DOHH2 (cell line): ENCODE results near the gene GALNT9.

Experiments used
- H3F3A ChIP-seq: fragments of 200-600 bp; sonication (generic), shearing (Covaris generic); 2 replicates; pipeline ENCODE4 v1.6.0; 2016; ENCODE audit warnings: antibody characterized with exemption, mild to moderate bottlenecking; ENCODE audit not compliant: control insufficient read depth, insufficient read depth
- H3K27ac ChIP-seq: fragments of 200-600 bp; sonication (generic); 2 replicates; pipeline ENCODE4 v1.5.1; 2014; ENCODE audit warnings: low read depth, mild to moderate bottlenecking, low read length, moderate library complexity
- H3K27me3 ChIP-seq: fragments of 200-600 bp; sonication (generic); 2 replicates; pipeline ENCODE4 v1.6.1; 2014; ENCODE audit warnings: mild to moderate bottlenecking, low read length, mixed read lengths; ENCODE audit not compliant: control insufficient read depth
- H3K36me3 ChIP-seq: fragments of 200-600 bp; sonication (generic); 2 replicates; pipeline ENCODE4 v1.6.1; 2014; ENCODE audit warnings: mild to moderate bottlenecking, low read length, moderate library complexity, mixed read lengths; ENCODE audit not compliant: control insufficient read depth
- H3K4me1 ChIP-seq: fragments of 200-600 bp; sonication (generic); 2 replicates; pipeline ENCODE4 v1.6.1; 2014; ENCODE audit warnings: mild to moderate bottlenecking, low read length, mixed read lengths; ENCODE audit not compliant: control insufficient read depth
- H3K4me2 ChIP-seq: fragments of 200-600 bp; sonication (generic); 2 replicates; pipeline ENCODE4 v1.6.0; 2014; ENCODE audit warnings: mild to moderate bottlenecking, low read length, moderate library complexity
- H3K4me3 ChIP-seq: fragments of 200-600 bp; sonication (generic); 2 replicates; pipeline ENCODE4 v1.5.1; 2014; ENCODE audit warnings: mild to moderate bottlenecking, low read length, mixed read lengths
- H3K79me2 ChIP-seq: fragments of 200-600 bp; sonication (generic); 2 replicates; pipeline ENCODE4 v1.6.1; 2014; ENCODE audit warnings: mild to moderate bottlenecking, low read length, mixed read lengths; ENCODE audit not compliant: control insufficient read depth
- H3K9me2 ChIP-seq: fragments of 200-600 bp; sonication (generic); replicated peaks from 2 replicates; pipeline ENCODE4 v1.6.1; 2014; ENCODE audit warnings: mild to moderate bottlenecking, low read length, mixed read lengths; ENCODE audit not compliant: control insufficient read depth
- H3K9me3 ChIP-seq: fragments of 200-600 bp; sonication (generic); 2 replicates; pipeline ENCODE4 v1.6.1; 2014; ENCODE audit warnings: antibody characterized with exemption, low read length, mixed read lengths; ENCODE audit not compliant: control insufficient read depth, insufficient read depth
- H4K20me1 ChIP-seq: fragments of 200-600 bp; sonication (generic); 2 replicates; pipeline ENCODE4 v1.6.0; 2014; ENCODE audit warnings: low read depth, mild to moderate bottlenecking, antibody characterized with exemption, low read length, moderate library complexity; ENCODE audit not compliant: control insufficient read depth, insufficient read depth
- CTCF ChIP-seq: fragments of 200-600 bp; sonication (generic); IDR thresholded peaks from one replicate; pipeline ENCODE4 v1.5.1; 2014; ENCODE audit warnings: antibody characterized with exemption, mild to moderate bottlenecking, low read depth, low read length; ENCODE audit not compliant: poor library complexity, severe bottlenecking
- EZH2phosphoT487 ChIP-seq: fragments of 200-600 bp; sonication (generic); IDR thresholded peaks from 2 replicates; pipeline ENCODE4 v1.6.1; 2017; ENCODE audit warnings: borderline replicate concordance, mild to moderate bottlenecking, antibody characterized with exemption, low read length, moderate library complexity, mixed read lengths

The GALNT9 gene

GRCh38 chr12:132154341-132154761 lies 175.0 kb downstream of the GALNT9 start:
- H3K27ac ChIP-seq: no peak overlapping the region
- no peak for TF ChIP-seq EZH2phosphoT487
- TF ChIP-seq CTCF: no peak

GRCh38 chr12:132153501-132154340 lies 175.7 kb downstream of the GALNT9 start:
- Histone ChIP-seq H3K4me2 (no peak overlapping the region), H3K9me3 (peaks cover 28% of the 10 kb centered on the region), H3K36me3 (peaks cover 51% of the 10 kb centered on the region), H3K27me3 (no peaks in the 10 kb centered on the region), H3K4me3 (no peak overlapping the region), H3K4me1 (no peaks in the 10 kb centered on the region), H3F3A (peaks cover 22% of the 10 kb centered on the region), H4K20me1 (no peaks in the 10 kb centered on the region), H3K9me2 (no peaks in the 10 kb centered on the region), H3K27ac (no peak overlapping the region), H3K79me2 (no peaks in the 10 kb centered on the region)
- peak; percentile 92 for TF ChIP-seq CTCF
- no peak for TF ChIP-seq EZH2phosphoT487

More at GRCh38 chr12:132154341-132154761, 175.0 kb downstream of the GALNT9 start:
- Histone ChIP-seq H3K4me2 (no peak overlapping the region), H3K36me3 (peaks cover 51% of the 10 kb centered on the region), H4K20me1 (no peaks in the 10 kb centered on the region), H3K4me3 (no peak overlapping the region), H3K9me2 (no peaks in the 10 kb centered on the region), H3K79me2 (no peaks in the 10 kb centered on the region), H3K4me1 (no peaks in the 10 kb centered on the region), H3K27me3 (no peaks in the 10 kb centered on the region), H3F3A (peaks cover 22% of the 10 kb centered on the region), H3K9me3 (peaks cover 28% of the 10 kb centered on the region)

GRCh38 chr12:132152953-132153352 lies 176.4 kb downstream of the GALNT9 start:
- Histone ChIP-seq H3K4me3 (no peak overlapping the region), H3K36me3 (peaks cover 49% of the 10 kb centered on the region), H3K27ac (no peak overlapping the region), H3K9me2 (no peaks in the 10 kb centered on the region), H3K4me2 (no peak overlapping the region), H3K4me1 (no peaks in the 10 kb centered on the region), H3K9me3 (peaks cover 26% of the 10 kb centered on the region), H3F3A (peaks cover 22% of the 10 kb centered on the region), H3K27me3 (no peaks in the 10 kb centered on the region), H3K79me2 (peaks cover 4% of the 10 kb centered on the region), H4K20me1 (no peaks in the 10 kb centered on the region)
- TF ChIP-seq EZH2phosphoT487 (no peak), CTCF (no peak)
